ENCODE measurements around the gene CD164.

Gene CD164

DNA sequence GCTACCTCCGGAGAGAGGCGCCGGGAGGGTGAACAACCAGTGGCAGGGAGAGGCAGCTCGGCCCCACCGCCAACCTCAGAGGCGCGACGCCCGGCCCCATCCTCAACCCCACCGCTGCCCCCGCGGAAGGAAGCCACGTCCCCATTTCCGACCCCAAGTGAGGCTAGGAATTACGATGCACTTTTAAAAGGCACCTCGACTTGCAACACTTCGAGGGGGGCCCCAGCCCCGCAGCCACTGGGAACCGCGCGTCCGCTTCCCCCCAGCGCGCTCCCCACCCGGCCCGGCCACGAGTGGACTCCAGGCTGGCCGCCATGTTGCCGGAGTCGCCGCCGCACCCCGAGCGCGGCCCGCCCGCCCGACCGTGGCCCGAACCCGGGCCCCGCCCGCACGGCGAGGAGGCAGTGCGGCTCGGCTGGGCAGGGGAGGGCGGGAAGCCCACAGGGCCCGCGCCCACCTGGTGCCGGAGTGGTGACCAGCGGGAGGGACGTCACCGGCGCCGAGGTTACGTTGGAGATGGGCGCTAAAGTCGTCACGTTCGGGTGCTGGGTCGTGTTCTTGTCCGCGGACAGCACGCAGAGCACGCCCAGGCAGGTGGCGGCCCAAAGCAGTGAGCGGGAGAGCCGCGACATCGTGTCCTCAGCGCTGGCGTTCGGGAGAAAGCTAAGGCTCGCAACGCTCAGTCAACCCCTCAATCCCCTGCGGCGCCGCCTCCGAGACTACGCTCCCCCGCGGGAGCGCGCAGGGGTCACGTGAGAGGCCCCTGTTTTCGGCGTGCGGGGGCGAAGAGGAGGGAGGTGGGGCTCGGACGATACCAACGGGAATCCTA, at the start of gene CD164:
CD164 (minus strand) TSS at position 721 of the 829 bp plus-strand sequence; CDS start at position 632, 89 bp downstream.
- DNase-seq, result peak; percentile 87

DNA sequence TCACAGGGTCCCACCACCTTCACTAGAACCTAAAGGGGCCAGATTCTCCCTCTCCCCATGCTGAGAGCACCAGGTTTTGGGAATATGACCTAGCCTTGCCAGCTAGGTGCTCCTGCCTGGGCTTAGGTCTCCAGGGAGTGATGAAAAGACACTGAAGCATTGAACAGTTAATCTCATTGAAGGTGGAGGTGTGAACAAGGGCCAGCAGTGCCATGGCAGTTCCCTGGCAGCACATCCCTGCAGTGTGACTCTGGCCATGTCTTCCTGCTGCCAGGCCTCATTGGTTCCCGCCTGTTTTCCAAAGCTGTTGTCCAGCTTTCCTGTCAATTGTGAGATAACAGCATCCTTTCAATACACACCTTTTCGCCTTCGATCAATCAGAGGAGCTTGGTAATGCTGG, 47.2 kb upstream of the CD164 start:
- DNase-seq, result no peak

DNA sequence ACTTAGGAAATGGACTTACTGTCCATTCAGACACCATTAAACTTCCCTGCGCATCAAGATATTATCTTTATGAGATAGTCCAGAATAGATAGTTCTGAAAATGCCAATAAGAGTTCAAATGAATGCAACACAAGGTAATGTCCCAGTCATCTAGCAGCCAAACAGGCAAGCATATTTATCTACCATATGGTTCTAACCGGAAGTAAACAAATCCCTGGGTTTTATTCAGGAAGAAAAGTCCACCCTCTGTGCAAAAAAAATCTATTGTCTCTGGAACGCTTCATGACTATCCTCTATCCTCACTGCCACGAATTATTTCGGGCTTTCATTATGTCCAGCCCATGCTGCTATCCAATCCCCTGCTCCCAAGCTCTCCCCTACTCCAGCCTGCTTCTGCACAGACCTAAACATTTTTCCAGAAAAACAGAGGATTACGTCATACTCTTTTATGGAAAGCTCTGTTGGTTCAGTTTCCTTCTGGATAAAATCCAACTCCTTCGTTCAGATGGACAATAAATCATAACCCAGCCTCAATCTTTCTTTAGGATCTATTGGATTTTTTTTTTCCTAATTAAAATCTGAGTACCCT, 46.7 kb upstream of the CD164 start:
- DNase-seq, result no peak

DNA sequence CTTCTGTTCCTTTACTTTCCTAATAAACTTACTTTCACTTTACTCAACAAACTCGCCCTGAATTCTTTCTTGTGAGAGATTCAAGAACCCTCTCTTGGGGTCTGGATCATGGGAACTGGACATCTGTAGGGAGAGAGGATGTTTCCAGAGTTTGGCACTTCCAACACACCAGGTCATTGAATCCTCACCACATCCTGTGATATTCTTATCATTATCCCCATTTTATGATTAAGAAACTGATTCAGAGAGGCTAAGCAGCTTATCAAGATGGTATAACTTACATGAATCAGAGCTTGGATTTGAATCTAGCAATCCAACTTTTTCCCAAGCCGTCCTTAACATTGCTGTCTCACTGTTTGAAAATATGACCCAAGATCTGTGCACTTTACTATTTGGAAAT, 42.7 kb upstream of the CD164 start:
- DNase-seq, result no peak

DNA sequence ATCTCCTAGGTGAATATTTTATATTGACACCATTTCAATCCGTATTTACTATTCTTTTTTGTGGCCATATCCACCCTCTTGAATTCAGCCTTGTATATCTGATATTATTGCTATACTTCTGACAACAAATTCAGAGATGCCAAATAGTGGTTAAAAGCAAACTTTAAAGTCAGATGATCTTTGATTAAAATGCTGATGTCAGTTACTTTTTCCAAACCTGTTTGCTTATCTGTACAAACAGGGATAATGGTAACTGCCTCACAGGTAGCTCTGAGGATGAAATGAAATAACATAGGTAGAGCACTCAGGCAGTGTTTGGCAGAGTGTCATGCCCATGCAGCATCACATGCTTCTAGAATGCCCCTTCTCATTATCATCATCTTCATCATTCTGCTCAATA, 38.9 kb upstream of the CD164 start:
- DNase-seq, result no peak

DNA sequence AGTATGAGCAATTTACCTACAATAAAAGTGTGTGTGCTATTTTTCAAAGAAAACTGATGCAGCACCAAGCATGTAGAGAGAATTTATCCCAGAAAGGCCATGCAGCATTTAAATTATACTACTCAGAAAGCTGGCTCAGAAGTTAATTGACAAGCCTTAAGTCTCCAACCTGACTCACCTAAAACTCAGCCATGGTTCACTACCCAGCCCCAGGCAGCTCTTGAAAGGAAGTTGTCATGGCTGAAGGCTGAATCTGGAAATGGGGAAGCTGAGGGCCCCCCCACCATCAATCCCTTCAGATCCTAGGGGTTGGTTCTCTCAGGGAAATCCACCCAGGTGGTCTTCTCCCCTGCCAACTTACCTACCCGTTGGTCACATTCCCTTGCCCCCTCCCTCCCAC, 38.5 kb upstream of the CD164 start:
- DNase-seq, result no peak

DNA sequence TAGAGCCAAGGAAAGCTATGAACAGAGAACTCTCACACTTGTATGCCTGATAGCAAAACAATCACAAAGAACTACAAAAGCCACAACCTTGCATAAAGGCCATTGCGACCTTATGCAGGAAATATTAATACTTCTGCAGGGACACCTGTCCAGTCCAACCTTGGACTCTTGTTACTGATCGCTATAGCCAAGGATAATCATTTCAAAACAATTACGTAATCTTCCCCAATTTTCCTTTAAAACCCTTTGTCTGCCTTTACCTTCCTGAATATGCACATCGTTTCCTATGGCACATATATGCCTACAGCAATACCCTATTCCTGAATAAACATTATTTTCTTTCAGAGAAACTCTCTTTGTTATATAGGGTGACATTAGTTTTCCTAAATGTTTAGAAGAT, 35.4 kb upstream of the CD164 start:
- DNase-seq, result no peak

DNA sequence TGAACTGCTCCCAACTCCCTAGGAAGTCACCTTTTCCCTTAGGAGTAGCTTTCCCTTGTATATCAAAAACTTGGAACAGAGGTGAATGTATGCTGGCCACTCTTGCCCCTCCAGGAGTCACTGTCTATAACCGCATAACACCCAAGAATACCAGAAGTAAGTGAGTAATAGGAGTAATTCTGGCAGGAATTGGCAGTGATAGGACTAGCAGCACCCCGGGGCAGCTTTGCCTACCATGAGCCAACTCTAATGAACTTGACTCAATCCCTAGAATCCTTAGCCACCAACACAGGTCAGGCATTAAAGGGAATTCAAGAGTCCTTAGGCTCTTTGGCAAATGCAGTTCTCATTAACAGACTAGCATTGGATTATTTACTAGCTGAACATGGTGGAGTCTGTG, 28.8 kb upstream of the CD164 start:
- DNase-seq, result no peak

DNA sequence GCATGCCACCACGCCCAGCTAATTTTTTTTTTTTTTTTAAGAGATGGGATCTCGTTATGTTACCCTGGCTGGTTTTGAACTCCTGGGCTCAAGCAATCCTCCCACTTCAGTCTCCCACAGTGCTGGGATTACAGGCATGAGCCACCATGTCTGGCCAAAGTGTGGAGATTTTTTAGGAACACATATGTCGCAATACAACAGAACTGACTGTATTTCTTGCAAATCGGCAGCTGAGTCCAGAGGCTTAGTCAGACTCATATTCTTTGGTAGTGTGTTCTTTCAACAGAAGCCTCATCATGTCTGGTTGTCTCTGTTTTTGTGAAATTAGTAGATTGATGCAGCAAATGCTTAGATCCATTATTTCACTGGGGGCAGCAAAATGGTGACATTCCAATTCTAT, 23.9 kb upstream of the CD164 start:
- no peak for DNase-seq

DNA sequence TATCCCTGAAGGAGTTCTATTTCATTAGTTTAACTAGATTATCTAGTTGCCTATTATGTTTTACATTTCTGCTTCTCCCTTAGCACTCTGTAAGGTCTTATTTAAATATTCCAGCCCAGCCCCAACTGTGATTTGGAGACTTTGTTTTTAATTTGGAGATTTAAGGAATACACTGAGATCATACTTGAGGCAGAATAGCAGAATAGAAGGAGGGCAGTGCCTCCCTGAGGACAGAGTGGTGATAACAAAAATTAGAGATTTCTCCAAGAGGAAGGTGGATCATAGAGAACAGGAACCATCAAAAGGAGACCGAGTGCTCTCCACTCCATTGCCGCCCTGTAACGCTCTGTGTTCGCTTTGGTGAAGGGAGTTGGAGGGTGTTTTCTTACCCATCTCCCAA, 14.8 kb upstream of the CD164 start:
- no peak for DNase-seq

DNA sequence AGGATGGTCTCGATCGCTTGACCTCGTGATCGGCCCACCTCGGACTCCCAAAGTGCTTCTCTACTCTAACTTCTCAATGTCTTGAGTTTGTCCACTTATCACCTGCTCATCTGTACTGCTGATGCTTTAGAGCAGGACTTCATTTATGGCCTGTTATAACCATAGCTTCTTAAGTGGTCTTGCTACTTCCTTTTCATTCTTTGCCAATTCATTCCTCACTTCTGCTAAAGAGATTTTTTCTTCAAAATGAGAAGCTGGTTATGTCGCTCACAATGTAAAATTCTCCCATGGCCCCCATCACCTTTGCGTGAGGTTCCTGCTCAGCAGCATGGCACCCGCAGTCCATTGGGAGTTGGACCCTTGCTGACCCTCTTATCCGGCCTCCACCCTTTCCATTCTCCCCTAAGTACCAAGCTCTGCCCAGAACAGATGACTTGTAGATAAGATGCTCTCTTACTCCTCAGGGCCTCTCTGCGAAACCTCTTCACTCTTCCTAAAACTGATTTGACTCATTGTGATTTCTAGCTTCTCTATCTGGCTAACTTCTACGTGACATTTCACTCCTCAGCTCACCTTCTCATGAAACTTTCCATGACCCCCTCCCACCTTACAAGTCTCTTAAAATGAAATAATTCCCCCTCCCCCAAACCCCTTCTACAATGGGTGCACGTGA, 13.9 kb upstream of the CD164 start:
- no peak for DNase-seq

DNA sequence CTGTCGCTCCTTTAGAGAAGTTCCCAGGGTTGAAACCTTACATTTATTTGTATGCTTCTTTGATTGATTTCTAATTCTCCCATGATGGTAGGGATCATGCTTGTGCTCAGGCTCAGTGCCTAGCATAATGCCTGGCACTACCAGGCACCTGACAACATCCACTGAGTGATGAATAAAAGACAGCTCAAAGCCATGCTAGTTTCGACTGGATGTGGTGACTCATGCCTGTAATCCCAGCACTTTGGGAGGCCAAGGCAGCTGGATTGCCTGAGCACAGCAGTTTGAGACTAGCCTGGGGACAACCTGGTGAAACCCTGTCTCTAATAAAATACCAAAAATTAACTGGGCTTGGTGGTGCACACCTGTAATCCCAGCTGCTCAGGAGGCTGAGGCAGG, 11.6 kb upstream of the CD164 start:
- no peak for DNase-seq

DNA sequence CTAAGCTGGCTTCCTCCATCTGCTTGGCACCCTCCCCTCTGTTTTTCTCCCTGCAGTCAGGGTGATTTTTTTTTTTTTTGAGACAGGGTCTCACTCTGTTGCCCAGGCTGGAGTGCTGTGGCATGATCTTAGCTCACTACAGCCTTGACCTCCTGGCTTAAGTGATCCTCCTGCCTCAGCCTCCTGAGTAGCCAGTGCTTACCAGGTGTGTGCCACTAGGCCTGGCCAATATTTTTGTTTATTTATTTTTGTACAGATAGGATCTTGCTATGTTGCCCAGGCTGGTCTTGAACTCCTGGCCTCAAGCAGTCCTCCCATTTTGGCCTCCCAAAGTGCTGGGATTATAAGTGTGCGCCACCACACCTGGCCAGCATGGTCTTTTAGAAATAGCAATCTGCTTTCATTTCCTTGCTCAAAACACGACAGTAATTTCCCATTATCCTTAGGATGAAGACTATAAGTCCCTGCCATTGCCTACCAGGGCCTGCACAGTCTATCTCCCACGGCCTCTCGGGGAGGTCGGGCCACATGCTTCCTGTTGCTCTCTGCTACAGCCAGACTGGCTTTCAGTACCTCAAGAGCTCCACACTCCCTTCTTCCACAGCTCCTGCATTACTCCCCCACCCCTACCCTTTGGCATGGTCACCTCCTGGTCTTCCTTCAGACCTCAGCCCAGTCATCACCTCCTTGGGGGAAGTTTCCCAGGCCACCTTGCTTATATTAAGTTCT, 11.1 kb upstream of the CD164 start:
- DNase-seq, result no peak

DNA sequence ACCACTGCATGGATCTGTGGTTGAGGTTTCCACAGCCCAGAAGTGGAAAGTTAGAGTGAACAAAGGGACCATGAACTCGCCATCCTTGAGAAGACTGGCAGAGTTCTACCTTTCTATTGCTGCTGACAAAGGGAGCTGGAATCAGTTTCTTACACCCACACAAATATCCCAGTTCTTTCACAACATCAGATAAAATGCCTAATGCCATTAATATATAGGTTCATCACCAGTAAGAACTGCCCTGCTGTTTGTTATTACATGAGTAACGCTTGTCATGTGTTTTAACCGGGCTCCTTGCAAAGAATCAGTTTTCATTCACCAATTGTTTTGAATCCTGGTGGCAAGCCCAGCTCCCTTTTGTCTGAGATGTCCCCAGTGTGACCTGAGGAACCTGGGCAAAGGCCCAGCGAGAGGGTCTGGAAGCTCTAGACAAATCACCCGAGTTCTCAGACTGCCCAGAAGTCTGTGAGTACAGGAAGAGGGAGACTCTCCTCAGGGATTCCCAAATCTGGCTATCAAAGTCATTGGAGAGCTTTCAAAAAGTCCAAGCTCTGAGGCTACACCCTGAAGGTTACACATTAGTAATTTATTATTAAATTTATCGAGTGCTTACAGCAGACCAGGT, 7.5 kb upstream of the CD164 start:
- DNase-seq, result no peak

DNA sequence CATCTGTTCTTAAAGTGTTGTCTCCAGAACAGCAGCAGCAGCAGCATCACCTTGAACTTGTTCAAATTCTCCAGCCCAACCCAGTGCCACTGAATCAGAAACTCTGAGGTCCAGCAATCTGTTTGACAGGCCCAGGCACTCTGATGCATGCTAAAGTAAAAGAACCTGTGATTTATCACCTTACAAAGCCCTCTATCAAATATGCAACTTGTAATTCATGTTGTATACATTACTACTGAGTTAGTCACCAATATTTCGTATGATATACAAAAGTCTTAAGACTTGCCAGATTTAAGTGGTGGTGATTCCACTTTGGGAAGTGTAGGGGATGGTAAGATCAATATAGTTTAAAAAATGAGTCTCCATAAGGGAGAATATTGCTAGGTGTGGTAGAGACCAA, 6.0 kb upstream of the CD164 start:
- DNase-seq, result no peak

DNA sequence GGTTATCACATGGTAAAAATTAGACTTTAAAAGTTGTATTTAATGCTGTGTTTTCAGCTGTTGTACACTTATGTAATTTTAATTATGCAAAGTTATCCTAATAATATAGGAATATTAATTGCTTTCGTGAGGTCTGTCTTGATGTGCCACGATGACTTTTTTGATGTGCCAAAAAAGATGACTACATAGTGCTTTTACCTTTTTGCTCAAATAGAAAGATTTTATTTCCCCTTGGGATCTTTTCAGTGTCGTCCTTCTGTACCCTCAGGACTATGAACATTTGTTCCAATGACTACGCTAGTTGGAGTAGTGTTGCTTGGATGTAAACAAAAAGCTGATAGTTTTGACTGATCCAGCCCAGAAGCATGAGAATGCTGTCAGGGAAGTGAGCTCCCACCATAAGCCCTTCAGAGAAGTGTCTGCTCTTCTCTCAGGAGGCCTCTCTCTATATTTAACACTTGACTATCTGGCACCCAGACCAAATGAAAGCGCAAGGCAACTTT, 1.2 kb upstream of the CD164 start:
- DNase-seq, result no peak

DNA sequence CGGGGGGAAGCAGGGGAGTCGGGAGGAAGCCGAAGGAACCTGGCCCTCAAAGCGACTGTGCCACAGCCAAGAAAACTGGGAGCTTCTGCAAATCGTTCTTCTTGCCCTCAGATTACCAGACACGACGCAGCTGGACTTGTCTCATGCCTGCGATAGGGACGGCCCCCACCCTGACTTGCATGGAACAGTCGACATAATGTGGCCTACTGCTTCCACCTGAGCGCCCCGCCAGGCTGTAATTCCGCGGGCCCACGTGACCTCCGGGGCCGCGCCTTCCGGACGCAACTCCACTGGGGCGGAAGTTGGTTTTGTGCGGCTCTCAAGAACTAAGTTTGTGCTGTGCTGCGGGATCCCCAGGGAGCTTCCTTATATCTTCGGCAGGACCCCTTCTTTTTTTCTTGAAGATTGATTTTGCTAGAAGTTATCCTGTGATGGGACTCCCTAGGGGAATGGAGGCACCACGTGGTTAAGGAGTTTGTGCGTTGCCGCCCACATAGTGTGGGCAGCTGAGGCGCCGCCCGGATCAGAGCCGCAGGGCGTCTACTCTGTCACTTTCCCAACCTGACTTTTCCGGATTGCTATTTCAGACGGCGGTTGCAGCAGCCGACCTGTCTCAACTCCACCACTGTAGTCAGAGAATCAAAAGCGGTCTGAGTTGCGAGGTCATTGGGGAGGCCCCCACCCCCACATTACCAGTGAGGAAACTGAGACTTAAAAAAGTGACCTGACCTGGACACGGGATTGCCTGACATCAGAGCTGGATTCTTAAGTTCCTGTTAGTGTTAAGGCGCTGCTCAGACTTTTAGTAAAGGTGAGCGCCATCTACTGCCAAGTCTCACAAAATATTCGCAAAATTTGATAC, 540 bp upstream of the CD164 start:
- DNase-seq, result peak; percentile 88

DNA sequence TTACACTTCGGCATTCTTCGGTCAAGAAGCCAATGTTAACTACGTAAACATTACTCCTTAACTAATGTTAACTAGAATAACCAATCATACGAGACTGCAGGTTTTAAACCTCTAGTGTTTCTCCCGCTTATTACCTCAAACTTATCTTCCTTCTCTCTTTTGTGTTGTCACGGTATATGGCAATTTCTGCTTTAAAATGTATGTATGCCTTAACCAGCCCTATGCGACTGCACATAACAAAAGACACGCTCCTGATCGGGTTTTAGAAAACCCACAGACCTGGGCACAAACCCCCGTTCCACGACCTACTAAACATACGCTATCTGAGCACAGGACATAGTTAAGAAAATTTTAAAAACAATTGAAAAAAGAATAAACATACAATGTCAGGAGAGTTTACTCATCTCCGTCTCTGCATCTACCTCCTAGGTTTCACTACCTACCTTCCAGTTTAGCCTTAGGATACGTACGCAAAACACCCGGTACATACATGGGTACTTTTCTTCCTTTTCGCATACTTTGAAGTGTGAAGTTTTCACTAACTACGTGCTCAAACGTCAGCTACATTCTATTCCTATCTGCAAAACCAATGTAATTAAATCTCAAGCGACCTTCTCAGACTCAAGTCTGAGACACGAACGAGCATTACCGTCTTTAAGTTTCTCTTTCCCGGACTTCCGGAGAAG, 1.1 kb downstream of the CD164 start:
- no peak for DNase-seq

DNA sequence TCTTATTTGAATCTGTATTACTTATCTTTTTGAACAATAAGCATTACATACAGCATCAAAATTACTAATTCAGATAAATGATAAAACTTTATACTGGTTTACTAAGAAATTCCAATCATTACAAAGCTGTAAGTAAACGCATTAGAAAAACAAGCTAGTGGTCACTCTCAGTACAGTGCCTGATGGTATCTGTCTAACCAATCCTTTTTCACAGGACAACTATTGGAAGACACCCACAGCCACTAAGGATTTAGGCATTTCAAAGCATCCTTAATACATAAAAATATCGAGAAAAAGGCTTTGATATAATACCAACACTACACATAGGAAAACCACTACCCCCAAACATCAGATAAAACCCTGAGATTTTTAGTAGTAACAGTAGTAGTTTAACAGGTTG, 2.6 kb downstream of the CD164 start:
- DNase-seq, result no peak

DNA sequence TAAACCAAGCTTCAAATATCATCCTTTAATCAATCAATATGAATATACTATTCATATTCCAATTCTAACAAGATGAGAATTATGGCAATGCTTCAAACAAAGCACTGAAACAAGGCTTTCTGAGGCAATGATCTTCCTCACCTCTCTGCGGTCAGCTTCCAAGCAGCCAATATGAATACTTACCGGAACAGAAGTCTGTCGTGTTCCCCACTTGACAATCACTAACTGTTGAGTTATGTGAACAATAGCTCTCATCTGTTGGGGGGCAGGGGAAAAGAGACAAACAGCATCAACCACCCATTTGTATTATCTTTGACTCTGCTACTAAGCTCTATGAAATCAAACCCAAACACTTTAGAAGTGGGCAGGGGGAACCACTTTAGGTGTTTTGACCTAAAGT, 4.5 kb downstream of the CD164 start:
- DNase-seq, result no peak

DNA sequence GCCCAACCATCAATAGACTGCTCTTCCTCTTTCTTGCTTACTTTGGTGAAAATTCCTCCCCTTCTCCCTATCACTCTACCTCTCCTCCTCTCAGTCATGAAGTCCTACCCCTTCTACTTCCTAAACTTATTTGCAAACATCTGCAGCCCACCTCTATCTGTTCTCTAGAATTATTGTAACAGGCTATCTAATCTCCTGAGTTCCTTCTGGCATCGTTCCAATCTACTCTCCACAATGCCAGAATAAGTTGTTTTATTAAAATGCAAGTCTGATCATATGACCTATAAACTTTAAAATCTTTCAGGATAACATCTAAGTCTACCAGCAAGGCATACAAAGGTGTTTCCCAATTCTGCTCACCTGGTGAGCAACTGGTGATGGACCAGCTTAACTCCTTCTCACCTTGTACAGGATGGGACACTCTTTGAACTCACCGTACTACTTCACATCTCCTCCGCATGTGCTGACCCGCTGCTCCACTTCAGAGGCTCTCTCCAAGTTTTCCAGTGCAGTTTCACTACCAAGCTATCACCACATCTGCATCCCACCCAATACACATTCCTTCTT, 7.9 kb downstream of the CD164 start:
- no peak for DNase-seq
